H1 (cell line): ENCODE measurements around the gene ZNF273. TPM values are rescaled to one million over a fixed set of nuclear protein-coding genes. Genes with fewer than 3 reads are reported as not detected.

ENCODE experiments used
- CHD7 ChIP-seq: fragments of 300-600 bp; sonication (generic); IDR thresholded peaks from 2 replicates; pipeline ENCODE4 v1.7.1; 2012; ENCODE audit warnings: low read length, moderate library complexity, mild to moderate bottlenecking, inconsistent platforms; ENCODE audit not compliant: insufficient replicate concordance
- CTBP2 ChIP-seq: IDR thresholded peaks from 2 replicates; pipeline ENCODE4 v1.7.0; 2011; ENCODE audit warnings: borderline replicate concordance, mild to moderate bottlenecking, moderate library complexity, mixed read lengths, low read length; ENCODE audit not compliant: insufficient read depth, insufficient read length
- RBBP5 ChIP-seq: IDR thresholded peaks from 2 replicates; pipeline ENCODE4 v1.7.1; 2012; ENCODE audit warnings: low read depth, mild to moderate bottlenecking, inconsistent platforms, low read length, moderate library complexity, borderline replicate concordance
- polyA plus RNA-seq, 7 experiments: library from polyadenylated mRNA; depleted of rRNA in 3 of 7; stranded (reverse) in 5 of 7; unstranded in 2 of 7; fragments of >200 nt in 5 of 7; fragments of 200-250 nt in 2 of 7; gene quantifications; 1 replicate in 5 of 7; 2 replicates in 1 of 7; 4 replicates in 1 of 7; pipeline versions ENCODE4 v1.2.1 to v1.2.3, GENCODE V29; 2011 to 2013; ENCODE audit warnings: missing spikeins in 2 of 7, mixed read lengths in 2 of 7
- total RNA-seq: library from RNA; stranded (reverse); fragmentation: NEBNext Ultra II Directional; extraction: Animal tissue kit (Norgen Biotek cat#: 25700); gene quantifications from 2 replicates; pipeline ENCODE4 v1.2.1, GENCODE V29; 2021

ZNF273 gene
- total and polyA plus RNA-seq, 2 of the 8 experiments (the other 6 are each of a cell fraction or from before 2014, with no cell fraction given): 6.2 to 23.2 TPM

- TF ChIP-seq CHD7: no peak
- TF ChIP-seq RBBP5: no peak
- TF ChIP-seq CTBP2: no peak
Observed at GRCh38 chr7:64871761-64872160, 31.3 kb upstream of the ZNF273 start (continued).
